ENCODE results near the gene LLGL1.

LLGL1 gene

GRCh38 chr17:18230288-18231141, 5.1 kb downstream of the LLGL1 start:
- no peak for DNase-seq

GRCh38 chr17:18231164-18231563, 5.7 kb downstream of the LLGL1 start:
- DNase-seq = no peak

GRCh38 chr17:18233803-18234518, 8.5 kb downstream of the LLGL1 start:
- DNase-seq = no peak

DNA sequence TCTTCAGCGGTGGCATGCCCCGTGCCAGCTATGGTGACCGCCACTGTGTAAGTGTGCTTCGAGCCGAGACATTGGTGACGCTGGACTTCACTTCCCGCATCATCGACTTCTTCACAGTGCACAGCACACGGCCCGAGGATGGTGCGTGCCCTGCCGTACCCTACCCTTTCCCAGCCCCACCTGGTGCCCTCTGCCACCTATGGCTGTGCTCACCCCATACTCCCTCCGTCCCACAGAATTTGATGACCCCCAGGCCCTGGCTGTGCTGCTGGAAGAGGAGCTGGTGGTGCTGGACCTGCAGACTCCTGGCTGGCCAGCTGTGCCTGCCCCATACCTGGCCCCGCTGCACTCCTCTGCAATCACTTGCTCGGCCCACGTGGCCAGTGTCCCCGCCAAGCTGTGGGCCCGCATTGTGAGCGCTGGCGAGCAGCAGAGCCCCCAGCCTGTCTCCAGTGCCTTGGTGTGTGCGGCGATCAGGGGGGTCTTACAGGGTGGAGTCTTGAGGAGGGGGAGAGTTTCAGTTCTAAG, 9.5 kb downstream of the LLGL1 start:
- no peak for DNase-seq

GRCh38 chr17:18235743-18236256, 10.4 kb downstream of the LLGL1 start:
- no peak for DNase-seq

- DNase-seq = no peak
These were observed 11.1 kb downstream of the LLGL1 start for GRCh38 chr17:18236494-18236893.

DNA sequence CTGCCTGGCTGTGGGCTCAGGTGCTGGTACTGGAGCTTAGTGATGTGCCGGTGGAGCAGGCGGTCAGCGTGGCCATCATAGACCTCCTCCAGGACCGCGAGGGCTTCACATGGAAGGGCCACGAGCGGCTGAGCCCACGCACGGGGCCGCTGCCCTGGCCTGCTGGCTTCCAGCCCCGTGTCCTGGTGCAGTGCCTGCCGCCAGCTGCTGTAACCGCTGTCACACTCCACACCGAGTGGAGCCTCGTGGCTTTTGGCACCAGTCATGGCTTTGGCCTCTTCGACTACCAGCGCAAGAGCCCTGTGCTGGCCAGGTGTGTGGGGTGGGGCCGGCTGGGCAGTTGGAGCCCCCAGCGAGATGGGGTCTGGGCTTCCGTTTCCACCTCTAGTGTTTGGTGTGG, 12.0 kb downstream of the LLGL1 start:
- no peak for DNase-seq

DNA sequence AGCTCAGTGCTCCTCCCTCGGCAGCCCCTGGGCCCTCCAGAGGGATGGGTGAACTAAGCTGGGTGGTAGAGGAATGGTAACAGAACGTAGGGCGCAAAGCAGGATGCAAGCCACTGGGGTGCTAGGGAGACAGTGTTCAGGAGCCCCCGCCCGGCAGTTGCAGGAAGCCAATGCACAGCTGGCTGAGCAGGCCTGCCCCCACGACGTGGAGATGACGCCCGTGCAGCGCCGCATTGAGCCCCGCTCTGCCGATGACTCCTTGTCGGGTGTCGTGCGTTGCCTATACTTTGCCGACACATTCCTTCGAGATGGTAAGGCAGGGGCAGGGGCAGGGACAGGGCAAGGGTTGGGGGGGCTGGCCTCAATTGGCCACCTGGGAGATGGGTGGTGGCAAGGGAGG, 12.9 kb downstream of the LLGL1 start:
- DNase-seq = no peak

- no peak for DNase-seq
These were observed 15.0 kb downstream of the LLGL1 start for GRCh38 chr17:18240449-18240848.

DNA sequence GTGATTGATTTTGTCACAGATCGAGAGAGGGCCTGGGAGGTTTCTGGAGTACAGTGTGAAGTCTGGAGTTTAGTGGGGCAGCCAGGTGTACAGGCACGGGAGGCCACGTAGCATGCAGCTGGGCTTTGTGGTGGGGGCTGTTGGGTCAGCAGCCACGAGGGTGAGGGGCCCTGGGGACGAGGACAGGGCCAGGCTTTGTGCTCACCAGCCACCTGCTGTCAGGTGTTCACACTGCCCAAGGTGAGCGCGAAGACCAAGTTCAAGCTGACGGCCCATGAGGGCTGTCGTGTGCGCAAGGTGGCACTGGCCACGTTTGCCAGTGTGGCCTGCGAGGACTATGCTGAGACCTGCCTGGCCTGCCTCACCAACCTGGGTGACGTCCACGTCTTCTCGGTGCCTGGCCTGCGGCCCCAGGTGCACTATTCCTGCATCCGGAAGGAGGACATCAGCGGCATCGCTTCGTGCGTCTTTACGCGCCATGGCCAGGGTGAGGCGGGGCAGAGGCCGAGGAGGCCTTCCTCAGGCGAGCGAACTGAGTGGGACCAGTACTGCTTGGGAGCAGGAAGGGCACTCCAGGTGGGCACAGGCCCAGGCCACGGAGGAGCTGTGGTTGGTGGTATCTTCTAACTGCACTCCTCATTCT, 15.9 kb downstream of the LLGL1 start:
- DNase-seq = no peak

- no peak for DNase-seq
These were observed 19.8 kb downstream of the LLGL1 start for GRCh38 chr17:18245038-18245776.

GRCh38 chr17:18246109-18246725, 20.8 kb downstream of the LLGL1 start:
- no peak for DNase-seq

GRCh38 chr17:18246880-18247612, 21.6 kb downstream of the LLGL1 start:
- DNase-seq = no peak

- DNase-seq = no peak
These were observed 22.2 kb downstream of the LLGL1 start for GRCh38 chr17:18247613-18248001.

DNA sequence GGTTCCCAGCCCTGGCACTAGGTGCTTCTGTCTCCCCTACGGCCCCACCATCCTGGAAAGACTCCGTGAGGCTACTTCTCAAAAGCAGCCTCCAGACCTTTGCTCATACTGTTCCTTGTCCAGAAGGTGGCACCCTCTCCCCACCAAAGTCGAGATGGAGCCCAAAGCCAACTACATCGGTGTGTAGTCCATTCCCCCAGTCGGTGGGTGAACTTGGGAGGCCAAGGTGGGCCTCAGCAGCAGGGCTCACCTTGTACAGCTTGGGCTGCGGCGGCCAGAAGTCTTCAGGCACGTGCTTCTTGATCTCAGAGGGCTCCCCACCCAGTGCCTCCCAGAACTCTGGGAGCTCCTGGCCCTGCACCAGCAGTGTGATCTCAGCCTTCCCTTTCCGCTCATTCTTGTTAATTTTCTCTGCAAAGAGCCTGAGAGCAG, 22.9 kb downstream of the LLGL1 start:
- peak; percentile 59 for DNase-seq

DNA sequence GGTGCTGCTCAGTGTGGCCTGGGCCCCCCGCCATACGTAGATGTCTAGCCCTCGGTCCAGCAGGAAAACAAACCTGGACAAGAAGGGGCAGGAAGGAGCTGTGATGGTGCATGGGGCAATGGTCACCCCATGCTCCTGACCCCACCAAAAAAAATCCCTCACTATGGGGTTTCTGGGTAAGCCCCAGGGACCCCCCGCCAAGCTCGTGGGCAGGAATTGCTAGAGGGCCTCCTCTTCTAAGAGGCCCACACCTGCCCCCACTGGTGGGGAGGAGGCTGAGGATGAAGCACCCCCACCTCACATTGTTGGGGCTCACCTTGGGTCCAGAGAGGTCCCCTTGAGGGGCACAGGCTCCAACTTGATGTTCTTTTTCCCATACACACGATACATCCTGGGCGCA, 23.4 kb downstream of the LLGL1 start:
- DNase-seq = no peak

DNA sequence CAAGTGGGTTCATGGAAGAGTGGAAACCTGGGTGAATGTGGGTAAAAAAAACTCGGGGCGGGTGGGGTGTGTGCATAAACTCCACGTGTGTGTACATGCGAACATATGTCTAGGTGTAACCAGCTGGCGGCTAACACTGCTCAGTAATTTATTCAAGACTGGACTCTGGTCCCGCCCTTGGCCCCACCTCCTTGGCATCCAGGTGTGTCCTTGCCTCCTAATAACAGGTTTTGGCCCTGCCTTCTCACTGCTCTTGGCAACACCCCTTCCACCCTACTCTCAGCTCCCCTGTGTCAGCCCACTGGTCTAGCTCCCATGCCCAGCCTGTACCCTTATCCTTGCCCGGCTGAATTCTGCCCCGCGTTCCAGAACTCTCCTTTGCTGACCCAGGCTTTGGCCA, 24.8 kb downstream of the LLGL1 start:
- no peak for DNase-seq

GRCh38 chr17:18250708-18251107, 25.3 kb downstream of the LLGL1 start:
- DNase-seq = no peak

DNA sequence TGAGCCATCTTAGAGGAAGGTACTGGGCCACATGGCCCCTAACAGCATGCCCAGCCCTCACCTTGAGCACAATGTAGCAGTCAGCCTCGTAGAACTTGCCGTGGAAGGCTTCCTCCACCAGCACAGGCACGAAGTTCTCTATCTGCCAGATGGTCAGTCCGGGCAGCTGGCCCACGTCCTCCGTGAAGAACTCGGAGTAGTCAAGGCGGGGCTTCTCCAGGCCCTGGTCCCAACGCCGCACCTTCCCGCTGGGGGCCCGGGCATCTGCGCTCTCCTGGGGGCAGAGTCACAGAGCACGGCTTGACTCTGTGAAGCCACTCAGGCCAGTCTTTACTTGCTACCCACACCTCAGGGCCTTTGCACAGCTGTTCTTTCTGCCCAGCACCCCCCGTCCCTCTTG, 25.8 kb downstream of the LLGL1 start:
- no peak for DNase-seq

GRCh38 chr17:18252160-18252559, 26.7 kb downstream of the LLGL1 start:
- DNase-seq = no peak

GRCh38 chr17:18253187-18253884, 27.9 kb downstream of the LLGL1 start:
- no peak for DNase-seq

All from NCI-H1694 (cell line).